Bronchus fibroblast of lung (primary cell): ENCODE results near the gene CCT6A. TPM values are rescaled to one million over a fixed set of nuclear protein-coding genes. Genes with fewer than 3 reads are reported as not detected.

ENCODE experiments used
- total RNA-seq: library from RNA; depleted of rRNA; stranded (reverse); fragments of >200 nt; gene quantifications from 2 replicates; pipeline ENCODE4 v1.2.3, GENCODE V29; 2015

The CCT6A gene, protein sequence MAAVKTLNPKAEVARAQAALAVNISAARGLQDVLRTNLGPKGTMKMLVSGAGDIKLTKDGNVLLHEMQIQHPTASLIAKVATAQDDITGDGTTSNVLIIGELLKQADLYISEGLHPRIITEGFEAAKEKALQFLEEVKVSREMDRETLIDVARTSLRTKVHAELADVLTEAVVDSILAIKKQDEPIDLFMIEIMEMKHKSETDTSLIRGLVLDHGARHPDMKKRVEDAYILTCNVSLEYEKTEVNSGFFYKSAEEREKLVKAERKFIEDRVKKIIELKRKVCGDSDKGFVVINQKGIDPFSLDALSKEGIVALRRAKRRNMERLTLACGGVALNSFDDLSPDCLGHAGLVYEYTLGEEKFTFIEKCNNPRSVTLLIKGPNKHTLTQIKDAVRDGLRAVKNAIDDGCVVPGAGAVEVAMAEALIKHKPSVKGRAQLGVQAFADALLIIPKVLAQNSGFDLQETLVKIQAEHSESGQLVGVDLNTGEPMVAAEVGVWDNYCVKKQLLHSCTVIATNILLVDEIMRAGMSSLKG
- total RNA-seq = 153 and 157 TPM in 2 replicates

GRCh38 chr7:56051339-56052191 lies at the start of gene CCT6A, which contains the start of gene PSPH:
TSS of gene CCT6A (plus strand) at chr7:56051765. CDS start at chr7:56051849, 84 bp downstream.
TSS of gene PSPH (minus strand) at chr7:56051444. CDS start at chr7:56021212, 30,232 bp downstream.

GRCh38 chr7:56063882-56064625 lies 12.5 kb downstream of the CCT6A start, which contains the start of gene SUMF2:
TSS of gene SUMF2 (plus strand) at chr7:56064286. CDS start at chr7:56064312, 26 bp downstream.

DNA sequence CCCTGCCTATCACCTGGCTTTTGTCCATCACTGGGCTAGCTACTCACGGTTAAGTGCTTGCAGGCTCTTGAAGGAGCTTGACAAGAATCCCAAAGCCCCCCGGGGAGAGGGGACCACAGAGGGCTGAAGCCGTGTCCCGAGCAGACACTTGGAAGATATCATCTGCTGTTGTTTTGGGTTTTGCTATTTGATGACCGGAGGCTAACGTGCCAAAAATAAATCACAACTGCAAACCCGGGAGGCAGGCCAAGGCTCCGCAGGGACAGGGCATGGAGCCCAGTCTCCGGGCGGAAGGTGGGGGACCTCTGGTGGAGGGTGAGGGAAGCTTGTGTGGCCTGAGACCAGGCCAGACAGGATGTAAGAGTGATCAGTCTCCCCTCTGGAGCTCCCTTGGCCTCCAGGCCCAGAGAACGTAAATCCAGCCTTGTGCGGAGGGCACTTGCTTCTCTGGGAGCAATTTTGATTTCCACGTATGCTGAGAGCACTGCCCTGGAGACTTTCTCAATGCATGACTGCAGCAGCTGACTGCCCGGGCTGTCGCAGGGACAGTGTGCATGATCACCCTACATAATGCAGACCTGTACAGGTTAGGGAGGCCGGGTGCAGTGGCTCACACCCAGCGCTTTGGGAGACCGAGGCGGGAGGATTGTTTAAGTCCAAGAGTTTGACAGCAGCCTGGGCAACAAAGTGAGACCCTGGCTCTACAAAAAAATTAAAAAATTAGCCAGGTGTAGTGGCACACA lies 41.4 kb downstream of the CCT6A start, which contains the start of gene PHKG1:
Gene PHKG1, minus strand, starts transcription at position 164 of the 743 bp plus-strand sequence. CDS start 4,011 bp downstream, outside the sequence.

GRCh38 chr7:56106108-56107073 lies 54.8 kb downstream of the CCT6A start, which contains the start of gene CHCHD2:
TSS of gene CHCHD2 (minus strand) at chr7:56106476. CDS start at chr7:56106413, 63 bp downstream.

Other genes starting within 250 kb of the CCT6A start
- gene SEPTIN14, start 189.0 kb upstream of the CCT6A start, total RNA-seq = not detected in 2 replicates
- 0.67 and 1.5 TPM in 2 replicates for gene ZNF713, start 164.3 kb upstream of the CCT6A start, total RNA-seq
- gene MRPS17, start 99.9 kb upstream of the CCT6A start, total RNA-seq = 8.9 and 9.6 TPM in 2 replicates
- gene NIPSNAP2, start 87.2 kb upstream of the CCT6A start, total RNA-seq = 54.7 and 62.4 TPM in 2 replicates
- gene PSPH, start 321 bp upstream of the CCT6A start, total RNA-seq = 101 and 111 TPM in 2 replicates
- 124 and 128 TPM in 2 replicates for gene SUMF2, start 12.5 kb downstream of the CCT6A start, total RNA-seq
- gene PHKG1, start 41.2 kb downstream of the CCT6A start, total RNA-seq = 0.34 TPM in 1 of 2 replicates, not detected in the other
- 815 and 824 TPM in 2 replicates for gene CHCHD2, start 54.7 kb downstream of the CCT6A start, total RNA-seq
- not detected in 2 replicates for gene NUPR2, start 64.7 kb downstream of the CCT6A start, total RNA-seq